GM21825 (cell line): ENCODE data around the gene PDE6G.
"Not testable (repeated sequence)": the region's sequence is repeated elsewhere in the genome, so short reads cannot be mapped to it uniquely, and the experiment has no call there.

Experiments
- ATAC-seq: cut with Tn5 transposase; IDR thresholded peaks from one replicate; pipeline ENCODE4 v1.9.1; 2021; ENCODE audit warnings: mild to moderate bottlenecking, moderate library complexity; ENCODE audit not compliant: unreplicated experiment

PDE6G gene

GRCh38 chr17:81636505-81637288 lies 19.6 kb downstream of the PDE6G start, which contains the start of the genes NPLOC4 and TSPAN10:
TSS of gene NPLOC4 (minus strand) at chr17:81637112. CDS start at chr17:81636930, 182 bp downstream.
TSS of gene TSPAN10 (plus strand) at chr17:81637196. CDS start at chr17:81642413, 5,217 bp downstream.
- peak; percentile 79 for ATAC-seq

- ATAC-seq: peak; percentile 17
Observed at GRCh38 chr17:81635973-81636504, 20.3 kb downstream of the PDE6G start.

GRCh38 chr17:81635431-81635830 lies 20.9 kb downstream of the PDE6G start:
- ATAC-seq: no peak

GRCh38 chr17:81631482-81631881 lies 24.9 kb downstream of the PDE6G start:
- ATAC-seq: no peak

- ATAC-seq: no peak
Observed at GRCh38 chr17:81630274-81630673, 26.1 kb downstream of the PDE6G start.

GRCh38 chr17:81621494-81622130 lies 34.7 kb downstream of the PDE6G start:
- ATAC-seq: no peak

GRCh38 chr17:81618307-81618706 lies 38.0 kb downstream of the PDE6G start:
- not testable (repeated sequence) for ATAC-seq

- ATAC-seq: no peak
Observed at GRCh38 chr17:81616877-81617276, 39.5 kb downstream of the PDE6G start.

- ATAC-seq: no peak
Observed at GRCh38 chr17:81615401-81615930, 40.9 kb downstream of the PDE6G start.

GRCh38 chr17:81612172-81612970 lies 44.0 kb downstream of the PDE6G start:
- no peak for ATAC-seq

- no peak for ATAC-seq
Observed at GRCh38 chr17:81609541-81610311, 46.6 kb downstream of the PDE6G start.

- no peak for ATAC-seq
Observed at GRCh38 chr17:81608605-81609004, 47.7 kb downstream of the PDE6G start.

- ATAC-seq: no peak
Observed at GRCh38 chr17:81608082-81608481, 48.3 kb downstream of the PDE6G start.

GRCh38 chr17:81607431-81607830 lies 48.9 kb downstream of the PDE6G start:
- no peak for ATAC-seq

GRCh38 chr17:81603846-81604610 lies 52.3 kb downstream of the PDE6G start:
- ATAC-seq: no peak

- no peak for ATAC-seq
Observed at GRCh38 chr17:81601525-81602120, 54.7 kb downstream of the PDE6G start.
